Islet precursor cell (in vitro differentiated cells): ENCODE results near the gene CFL2.
"Not testable (repeated sequence)": the region's sequence is repeated elsewhere in the genome, so short reads cannot be mapped to it uniquely, and the experiment has no call there.

ENCODE experiments used
- DNase-seq: peaks from one replicate; pipeline ENCODE4 v3.0.0-alpha.2; 2018

CFL2 gene

GRCh38 chr14:34714320-34715126 is at the start of gene CFL2:
CFL2 (minus strand) TSS chr14:34714593; CDS start chr14:34714540, 53 bp downstream.
- peak; percentile 93 for DNase-seq

GRCh38 chr14:34755215-34755614 is 40.8 kb upstream of the CFL2 start:
- no peak for DNase-seq

- DNase-seq: no peak
These were observed 40.3 kb upstream of the CFL2 start for GRCh38 chr14:34754687-34755086.

GRCh38 chr14:34750670-34751069 is 36.3 kb upstream of the CFL2 start:
- no peak for DNase-seq

GRCh38 chr14:34750233-34750632 is 35.8 kb upstream of the CFL2 start:
- DNase-seq: no peak

- no peak for DNase-seq
These were observed 35.0 kb upstream of the CFL2 start for GRCh38 chr14:34749408-34749807.

GRCh38 chr14:34742270-34743115 is 28.1 kb upstream of the CFL2 start:
- no peak for DNase-seq

- DNase-seq: no peak
These were observed 27.4 kb upstream of the CFL2 start for GRCh38 chr14:34741840-34742239.

GRCh38 chr14:34740139-34740538 is 25.7 kb upstream of the CFL2 start:
- not testable (repeated sequence) for DNase-seq

- DNase-seq: not testable (repeated sequence)
These were observed 22.7 kb upstream of the CFL2 start for GRCh38 chr14:34737079-34737478.

- DNase-seq: no peak
These were observed 18.9 kb upstream of the CFL2 start for GRCh38 chr14:34733245-34733644.

GRCh38 chr14:34732802-34733201 is 18.4 kb upstream of the CFL2 start:
- no peak for DNase-seq

- no peak for DNase-seq
These were observed 9.5 kb upstream of the CFL2 start for GRCh38 chr14:34723867-34724266.

GRCh38 chr14:34722723-34723545 is 8.5 kb upstream of the CFL2 start:
- peak; percentile 70 for DNase-seq

- no peak for DNase-seq
These were observed 6.7 kb upstream of the CFL2 start for GRCh38 chr14:34721129-34721528.

- DNase-seq: no peak
These were observed 4.4 kb upstream of the CFL2 start for GRCh38 chr14:34718750-34719304.

- no peak for DNase-seq
These were observed 902 bp upstream of the CFL2 start for GRCh38 chr14:34715127-34715863.

- no peak for DNase-seq
These were observed 593 bp downstream of the CFL2 start for GRCh38 chr14:34713681-34714319.

- no peak for DNase-seq
These were observed 1.2 kb downstream of the CFL2 start for GRCh38 chr14:34713122-34713680.

GRCh38 chr14:34711796-34712712 is 2.3 kb downstream of the CFL2 start:
- no peak for DNase-seq
